Measurements from ENCODE around the gene RAB44. TPM values are rescaled to one million over a fixed set of nuclear protein-coding genes. Genes with fewer than 3 reads are reported as not detected.

The RAB44 gene
- total RNA-seq, 1 experiment from 2014 or later: not detected

DNA sequence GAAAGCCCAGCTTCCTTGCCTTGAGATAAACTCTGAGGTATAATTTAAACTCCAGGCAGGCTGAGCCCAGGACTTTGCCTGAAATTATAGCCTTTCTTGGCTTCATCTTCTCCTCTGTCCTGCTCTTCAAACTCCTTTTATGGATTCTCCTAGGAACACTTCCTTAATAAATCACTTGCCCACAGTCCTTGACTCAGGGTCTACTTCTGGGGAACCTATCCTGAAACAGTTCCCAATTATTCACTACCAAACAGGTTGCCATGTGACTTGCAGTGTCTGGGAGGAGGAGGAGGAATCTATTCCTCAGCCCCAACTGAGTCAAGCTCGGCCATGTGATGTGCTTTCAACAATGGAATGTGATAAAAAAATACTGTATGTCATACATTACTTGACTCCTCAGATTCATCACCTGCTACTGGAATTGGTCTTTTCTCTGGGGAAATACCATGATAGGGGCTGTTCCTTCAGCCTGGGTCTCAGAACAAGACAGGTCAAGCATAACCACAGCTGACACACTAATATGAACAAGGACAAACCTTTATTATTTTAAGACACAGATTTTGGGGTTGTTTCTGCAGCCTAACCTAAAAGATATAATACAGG, 39.6 kb upstream of the RAB44 start:
- H2BK15ac ChIP-seq (ENCODE audit: low read depth, low read length): no peak overlapping the region
- no peak overlapping the region for H2AK5ac ChIP-seq (ENCODE audit: insufficient read length, low read length)
- Mint-ChIP-seq H3K36me3 (ENCODE audit: insufficient read depth in 1 of 3, low read depth in 3 of 3) (no peaks in the 10 kb centered on the region), H3K4me1 (peaks cover 14% of the 10 kb centered on the region in 2 experiments), H3K4me3 (no peak overlapping the region), H3K27me3 (ENCODE audit: low read depth) (peaks cover 8% of the 10 kb centered on the region), H3K9me3 (no peaks in the 10 kb centered on the region), H3K27ac (no peak overlapping the region)
- no peak overlapping the region for H3K14ac ChIP-seq (ENCODE audit: insufficient read depth, low read length)
- H3K27ac ChIP-seq (ENCODE audit: insufficient read length, low read depth, low read length): no peak overlapping the region
- no peak overlapping the region for H3K4ac ChIP-seq (ENCODE audit: low read depth, low read length)
- TF ChIP-seq, protein P1, sequence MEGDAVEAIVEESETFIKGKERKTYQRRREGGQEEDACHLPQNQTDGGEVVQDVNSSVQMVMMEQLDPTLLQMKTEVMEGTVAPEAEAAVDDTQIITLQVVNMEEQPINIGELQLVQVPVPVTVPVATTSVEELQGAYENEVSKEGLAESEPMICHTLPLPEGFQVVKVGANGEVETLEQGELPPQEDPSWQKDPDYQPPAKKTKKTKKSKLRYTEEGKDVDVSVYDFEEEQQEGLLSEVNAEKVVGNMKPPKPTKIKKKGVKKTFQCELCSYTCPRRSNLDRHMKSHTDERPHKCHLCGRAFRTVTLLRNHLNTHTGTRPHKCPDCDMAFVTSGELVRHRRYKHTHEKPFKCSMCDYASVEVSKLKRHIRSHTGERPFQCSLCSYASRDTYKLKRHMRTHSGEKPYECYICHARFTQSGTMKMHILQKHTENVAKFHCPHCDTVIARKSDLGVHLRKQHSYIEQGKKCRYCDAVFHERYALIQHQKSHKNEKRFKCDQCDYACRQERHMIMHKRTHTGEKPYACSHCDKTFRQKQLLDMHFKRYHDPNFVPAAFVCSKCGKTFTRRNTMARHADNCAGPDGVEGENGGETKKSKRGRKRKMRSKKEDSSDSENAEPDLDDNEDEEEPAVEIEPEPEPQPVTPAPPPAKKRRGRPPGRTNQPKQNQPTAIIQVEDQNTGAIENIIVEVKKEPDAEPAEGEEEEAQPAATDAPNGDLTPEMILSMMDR (conservative IDR thresholded peaks at IDR 0.05): no peak
- H4K91ac ChIP-seq (ENCODE audit: insufficient read length, low read depth, low read length): no peak overlapping the region
- H3K79me2 ChIP-seq (ENCODE audit: insufficient read depth, low read length): no peaks in the 10 kb centered on the region
- H3K9ac ChIP-seq (ENCODE audit: extremely low read depth, insufficient read length, low read length): no peak overlapping the region
- no peaks in the 10 kb centered on the region for H3K27me3 ChIP-seq (ENCODE audit: insufficient read depth, low read length)
- H3K56ac ChIP-seq (ENCODE audit: insufficient read length, low read depth, low read length): no peak overlapping the region
- no peaks in the 10 kb centered on the region; the same call in 1 of the 2 replicates for H3K4me1 ChIP-seq (ENCODE audit: insufficient read depth, low read length)
- no peaks in the 10 kb centered on the region for H4K20me1 ChIP-seq (ENCODE audit: control insufficient read depth, insufficient read depth, insufficient read length)
- H3K23me2 ChIP-seq (ENCODE audit: insufficient read length, low read depth, low read length, poor library complexity, severe bottlenecking): no peaks in the 10 kb centered on the region
- no peak overlapping the region for H2AFZ ChIP-seq (ENCODE audit: low read length)
- no peak overlapping the region for H2BK5ac ChIP-seq (ENCODE audit: insufficient read length, low read length)
- no peak overlapping the region for H3K4me2 ChIP-seq (ENCODE audit: insufficient read depth, insufficient read length, low read length)
- H2BK12ac ChIP-seq (ENCODE audit: insufficient read length, low read depth, low read length): no peak overlapping the region
- H3T11ph ChIP-seq (ENCODE audit: low read length): no peak overlapping the region
- H4K8ac ChIP-seq (replicated peaks; ENCODE audit: insufficient read length, low read depth, low read length): no peak overlapping the region
- no peak overlapping the region for H3K23ac ChIP-seq (ENCODE audit: insufficient read length, low read depth, low read length)
- no peak overlapping the region for H2BK120ac ChIP-seq (ENCODE audit: low read depth, low read length, poor library complexity, severe bottlenecking)
- WGBS (ENCODE audit: extremely low coverage, insufficient read length, low lambda C conversion rate): no CpG with 5 or more reads among the region's 1 CpG
- no peak overlapping the region for H3K18ac ChIP-seq (ENCODE audit: insufficient read length, low read depth, low read length)
- no peak overlapping the region for H2BK20ac ChIP-seq (ENCODE audit: low read depth, low read length, poor library complexity, severe bottlenecking)
- H3K9me3 ChIP-seq (ENCODE audit: control insufficient read depth, low read depth, low read length): no peaks in the 10 kb centered on the region
- no peak for DNase-seq
- no peak overlapping the region for H4K5ac ChIP-seq (ENCODE audit: insufficient read length, low read depth, low read length)
- H3K79me1 ChIP-seq (ENCODE audit: insufficient read depth, low read depth, low read length, poor library complexity, severe bottlenecking): no peaks in the 10 kb centered on the region
